A549 (cell line): ENCODE results near the gene DGUOK. TPM values are rescaled to one million over a fixed set of nuclear protein-coding genes. Genes with fewer than 3 reads are reported as not detected.

Source experiments
- ATAC-seq, 2 experiments: fragments of 200-7000 bp in 1 of 2; fragments of >200 bp in 1 of 2; cut with Nextera tagmentation in 1 of 2; cut with Tn5 transposase in 1 of 2; 3 replicates each; pipeline versions ENCODE4 v1.8.0 to v1.9.1; 2018 to 2020; ENCODE audit warnings: mild to moderate bottlenecking in 1 of 2, moderate library complexity in 1 of 2
- CTCF ChIA-PET: fragments of 300-600 bp; sonication (Branson Sonifier 250); formaldehyde crosslinking; extraction: SDS; loops from one replicate; lab custom pipeline; 2021; ENCODE audit warnings: antibody characterized with exemption, inconsistent platforms; lab: Yijun Ruan, JAX
- POLR2A ChIA-PET: fragments of 350-600 bp; formaldehyde crosslinking; extraction: SDS; loops from one replicate; lab custom pipeline; 2021; ENCODE audit warnings: antibody characterized with exemption, inconsistent platforms; lab: Yijun Ruan, JAX
- DNase-seq, 2 experiments: peaks; one replicate each; pipeline versions ENCODE4 v3.0.0 to v3.0.0-alpha.2; 2011 to 2016; ENCODE audit warnings: low read depth in 1 of 2, low spot score in 1 of 2
- FAIRE-seq: peaks from 2 replicates; lab custom pipeline; 2011; peaks lifted over from hg19 to GRCh38; lab: Jason Lieb, UNC
- H3K27ac ChIP-seq, 2 experiments: fragments of >200 bp; sonication (Bioruptor Twin); formaldehyde crosslinking; 3 replicates each; pipeline ENCODE4 v1.5.1; 2016 to 2017
- H3K4me1 ChIP-seq: fragments of >200 bp; sonication (Bioruptor Twin); formaldehyde crosslinking; 3 replicates; pipeline ENCODE4 v1.6.1; 2016
- H3K4me2 ChIP-seq: fragments of >200 bp; sonication (Bioruptor Twin); formaldehyde crosslinking; 3 replicates; pipeline ENCODE4 v1.6.1; 2016
- H3K4me3 ChIP-seq: fragments of >200 bp; sonication (Bioruptor Twin); formaldehyde crosslinking; 3 replicates; pipeline ENCODE4 v1.5.1; 2016
- H3K9me3 ChIP-seq: fragments of >200 bp; sonication (Bioruptor Twin); formaldehyde crosslinking; 3 replicates; pipeline ENCODE4 v1.6.1; 2016
- ELK1 ChIP-seq: fragments of 150-350 bp; IDR thresholded peaks from 2 replicates; pipeline ENCODE4 v1.6.1; 2014; ENCODE audit warnings: low read depth, mild to moderate bottlenecking, low read length
- FOXS1 ChIP-seq: fragments of 250-450 bp; sonication (Bioruptor Pico); IDR thresholded peaks from 2 replicates; pipeline ENCODE4 v1.5.0; 2020; ENCODE audit warnings: mild to moderate bottlenecking, moderate library complexity
- HOXA7 ChIP-seq: fragments of 250-450 bp; sonication (Bioruptor Pico); IDR thresholded peaks from 2 replicates; pipeline ENCODE4 v1.5.0; 2020; ENCODE audit warnings: mild to moderate bottlenecking, moderate library complexity
- JUN ChIP-seq, 2 experiments: fragments of >200 bp; sonication (Bioruptor Twin); formaldehyde crosslinking; IDR thresholded peaks; 2 replicates in 1 of 2; 3 replicates in 1 of 2; pipeline ENCODE4 v1.6.1; 2016 to 2017
- RCOR1 ChIP-seq: fragments of 150-350 bp; IDR thresholded peaks from 2 replicates; pipeline ENCODE4 v1.6.1; 2014; ENCODE audit warnings: antibody characterized with exemption, low read length, low read depth
- ZC3H11A ChIP-seq: fragments of 450-650 bp; IDR thresholded peaks from 2 replicates; pipeline ENCODE4 v1.6.1; 2014; ENCODE audit warnings: antibody characterized with exemption, mild to moderate bottlenecking
- ZFP36 ChIP-seq: fragments of 450-650 bp; IDR thresholded peaks from 2 replicates; pipeline ENCODE4 v1.6.1; 2014; ENCODE audit warnings: borderline replicate concordance; ENCODE audit not compliant: partially characterized antibody
- WGBS: methylation state at CpG from one replicate; pipeline ENCODE4 v1.1.6; 2017; ENCODE audit errors: missing lambda C conversion rate; 5-methylcytosine and 5-hydroxymethylcytosine counted together
- polyA plus RNA-seq, 4 experiments: library from polyadenylated mRNA; depleted of rRNA in 3 of 4; stranded (reverse); fragments of >200 nt; fragmentation: RNase III in 1 of 4; extraction: RNeasy Plus Mini Kit Qiagen cat#74134 plus additional on column Dnase treatment in 1 of 4; gene quantifications; 2 replicates in 3 of 4; 3 replicates in 1 of 4; pipeline ENCODE4 v1.2.3, GENCODE V29; 2011 to 2017
- TF ChIP-seq, protein P1 (sequence below): fragments of 450-650 bp; IDR thresholded peaks from 2 replicates; pipeline ENCODE4 v1.6.1; 2014; ENCODE audit warnings: antibody characterized with exemption
- TF ChIP-seq, protein P2 (sequence below): fragments of 250-450 bp; sonication (Bioruptor Pico); IDR thresholded peaks from 2 replicates; pipeline ENCODE4 v1.5.0; 2020; ENCODE audit warnings: low read depth, mild to moderate bottlenecking, moderate library complexity
- TF ChIP-seq, protein P3 (sequence below): IDR thresholded peaks from 2 replicates; pipeline ENCODE4 v1.6.1; 2012

DGUOK gene
- polyA plus RNA-seq, 2 of the 4 experiments (the other 2 are of a cell fraction): 128 to 145 TPM

- Histone ChIP-seq H3K4me3 (no peak overlapping the region), H3K4me1 (no peaks in the 10 kb centered on the region), H3K27ac (no peak overlapping the region), H3K9me3 (no peaks in the 10 kb centered on the region), H3K4me2 (no peak overlapping the region)
- TF ChIP-seq RCOR1: no peak
- TF ChIP-seq ELK1: no peak
- TF ChIP-seq, protein P1, sequence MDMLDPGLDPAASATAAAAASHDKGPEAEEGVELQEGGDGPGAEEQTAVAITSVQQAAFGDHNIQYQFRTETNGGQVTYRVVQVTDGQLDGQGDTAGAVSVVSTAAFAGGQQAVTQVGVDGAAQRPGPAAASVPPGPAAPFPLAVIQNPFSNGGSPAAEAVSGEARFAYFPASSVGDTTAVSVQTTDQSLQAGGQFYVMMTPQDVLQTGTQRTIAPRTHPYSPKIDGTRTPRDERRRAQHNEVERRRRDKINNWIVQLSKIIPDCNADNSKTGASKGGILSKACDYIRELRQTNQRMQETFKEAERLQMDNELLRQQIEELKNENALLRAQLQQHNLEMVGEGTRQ: no peak
- ChIA-PET CTCF (interaction anchor here (0.6 to 1.2 kb wide), 3 partner anchors 14 to 227 kb away, joined by 3 to 4 read pairs (median 3); no protein-coding TSS in a partner anchor), POLR2A (no interaction called here)
- DNase-seq (no peak), ATAC-seq (no peak), FAIRE-seq (no peak)
- 66% methylated on average over 9 of the region's 9 CpGs for WGBS
Measured at GRCh38 chr2:73893764-73894474, 32.8 kb upstream of the DGUOK start.

DNA sequence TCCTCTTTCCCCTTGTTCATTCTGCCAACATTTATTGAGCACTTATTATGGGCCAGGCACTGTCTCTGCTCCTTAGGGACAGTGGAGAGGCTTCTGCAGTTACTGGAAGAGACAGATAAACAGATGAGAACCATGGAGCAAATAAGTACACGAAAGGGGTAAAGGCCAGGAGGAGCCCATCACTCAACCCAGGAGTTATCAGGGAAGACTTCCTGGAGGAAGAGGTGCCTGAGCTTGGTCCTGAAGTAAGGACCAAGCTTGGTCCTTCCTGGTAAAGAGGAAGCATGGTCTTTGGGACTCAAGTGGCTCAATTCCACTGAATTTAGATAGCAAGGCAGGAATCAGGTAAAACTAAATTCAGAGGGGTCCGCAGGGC is 32.2 kb upstream of the DGUOK start:
- TF ChIP-seq JUN (IDR thresholded peaks at IDR 0.05) (no peak), ZFP36 (peak; percentile 59)
- Histone ChIP-seq H3K27ac (no peak overlapping the region), H3K4me2 (no peak overlapping the region), H3K4me1 (no peaks in the 10 kb centered on the region), H3K4me3 (no peak overlapping the region), H3K9me3 (no peaks in the 10 kb centered on the region)
- ChIA-PET CTCF (interaction anchor here (0.6 to 1.2 kb wide), 4 partner anchors 13 to 226 kb away, joined by 3 to 4 read pairs (median 3); no protein-coding TSS in a partner anchor), POLR2A (no interaction called here)
- no peak for DNase-seq
- ATAC-seq: no peak
- no peak for FAIRE-seq
- WGBS: 78% methylated on average over 2 of the region's 2 CpGs

DNA sequence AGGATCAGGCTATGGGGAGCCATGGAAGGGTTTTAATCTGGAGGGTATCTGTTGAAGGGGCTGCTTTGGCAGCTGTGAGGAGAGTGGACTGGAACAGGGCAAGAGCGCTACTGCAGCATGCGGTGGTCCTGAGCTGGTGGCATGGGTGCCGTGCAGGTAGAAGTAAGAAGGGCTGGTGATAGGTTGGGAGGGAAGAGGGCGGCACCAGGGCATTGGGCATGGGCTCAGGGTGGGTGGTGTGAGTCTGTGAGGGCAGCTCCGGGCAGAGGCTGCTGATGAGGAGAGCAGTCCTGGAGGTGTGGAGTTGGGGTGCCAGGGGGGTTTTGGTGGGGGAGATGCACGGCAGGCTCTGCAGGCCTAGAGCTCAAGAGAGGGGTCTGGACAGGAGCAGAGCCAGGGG is 31.8 kb upstream of the DGUOK start:
- FAIRE-seq (no peak), DNase-seq (no peak), ATAC-seq (no peak)
- WGBS: 77% methylated on average over 6 of the region's 6 CpGs
- Histone ChIP-seq H3K4me1 (no peaks in the 10 kb centered on the region), H3K4me2 (no peak overlapping the region), H3K4me3 (no peak overlapping the region), H3K27ac (no peak overlapping the region), H3K9me3 (no peaks in the 10 kb centered on the region)
- TF ChIP-seq ZC3H11A (no peak), FOXS1 (CRISPR knock-in tag) (no peak)
- TF ChIP-seq, protein P2, sequence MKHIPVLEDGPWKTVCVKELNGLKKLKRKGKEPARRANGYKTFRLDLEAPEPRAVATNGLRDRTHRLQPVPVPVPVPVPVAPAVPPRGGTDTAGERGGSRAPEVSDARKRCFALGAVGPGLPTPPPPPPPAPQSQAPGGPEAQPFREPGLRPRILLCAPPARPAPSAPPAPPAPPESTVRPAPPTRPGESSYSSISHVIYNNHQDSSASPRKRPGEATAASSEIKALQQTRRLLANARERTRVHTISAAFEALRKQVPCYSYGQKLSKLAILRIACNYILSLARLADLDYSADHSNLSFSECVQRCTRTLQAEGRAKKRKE (CRISPR knock-in tag): no peak
- POLR2A ChIA-PET: no interaction called here
- CTCF ChIA-PET: interaction anchor here (0.6 to 1.2 kb wide), 4 partner anchors 13 to 226 kb away, joined by 3 to 4 read pairs (median 3); no protein-coding TSS in a partner anchor

DNA sequence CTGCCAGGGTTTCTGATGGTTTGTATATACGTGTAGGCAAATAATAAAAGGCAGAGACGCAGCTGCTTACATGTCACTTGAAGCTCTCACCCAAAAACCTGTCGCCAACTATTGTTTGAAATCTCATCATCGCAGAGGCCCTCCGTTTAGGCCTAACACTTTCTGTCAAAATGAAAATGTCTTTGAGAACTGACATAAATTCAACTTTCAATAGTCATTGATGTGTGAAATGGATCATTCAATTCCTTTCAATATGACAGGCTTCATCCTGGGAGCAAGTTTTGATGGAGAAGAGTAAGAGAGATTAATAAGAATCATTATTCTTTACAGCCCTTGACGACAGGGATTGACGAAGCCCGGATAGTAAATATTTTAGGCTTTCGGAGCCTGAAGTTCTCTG is 31.2 kb upstream of the DGUOK start:
- Histone ChIP-seq H3K4me2 (no peak overlapping the region), H3K27ac (no peak overlapping the region), H3K4me1 (no peaks in the 10 kb centered on the region), H3K9me3 (no peaks in the 10 kb centered on the region)
- WGBS: 83% methylated on average over 9 of the region's 9 CpGs
- ATAC-seq (no peak), DNase-seq (no peak), FAIRE-seq (no peak)
- CTCF ChIA-PET: interaction anchor here (0.9 kb wide), 1 partner anchor 71 kb away, joined by 3 read pairs; no protein-coding TSS in a partner anchor
- TF ChIP-seq, protein P2 (CRISPR knock-in tag): no peak
- TF ChIP-seq, protein P3, sequence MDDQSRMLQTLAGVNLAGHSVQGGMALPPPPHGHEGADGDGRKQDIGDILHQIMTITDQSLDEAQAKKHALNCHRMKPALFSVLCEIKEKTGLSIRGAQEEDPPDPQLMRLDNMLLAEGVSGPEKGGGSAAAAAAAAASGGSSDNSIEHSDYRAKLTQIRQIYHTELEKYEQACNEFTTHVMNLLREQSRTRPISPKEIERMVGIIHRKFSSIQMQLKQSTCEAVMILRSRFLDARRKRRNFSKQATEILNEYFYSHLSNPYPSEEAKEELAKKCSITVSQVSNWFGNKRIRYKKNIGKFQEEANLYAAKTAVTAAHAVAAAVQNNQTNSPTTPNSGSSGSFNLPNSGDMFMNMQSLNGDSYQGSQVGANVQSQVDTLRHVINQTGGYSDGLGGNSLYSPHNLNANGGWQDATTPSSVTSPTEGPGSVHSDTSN: no peak
- no peak for TF ChIP-seq HOXA7
- TF ChIP-seq, all 56 proteins: peak for 0
- POLR2A ChIA-PET: no interaction called here
- H3K4me3 ChIP-seq: no peak overlapping the region
